T-helper 2 cell (primary cell): ENCODE measurements around the gene DPH5.
"Not testable (repeated sequence)": the region's sequence is repeated elsewhere in the genome, so short reads cannot be mapped to it uniquely, and the experiment has no call there.

Experiments
- DNase-seq, 5 experiments: peaks; one replicate each; pipeline versions ENCODE4 v3.0.0 to v3.0.0-alpha.2; 2012 to 2022

Gene DPH5

DNA sequence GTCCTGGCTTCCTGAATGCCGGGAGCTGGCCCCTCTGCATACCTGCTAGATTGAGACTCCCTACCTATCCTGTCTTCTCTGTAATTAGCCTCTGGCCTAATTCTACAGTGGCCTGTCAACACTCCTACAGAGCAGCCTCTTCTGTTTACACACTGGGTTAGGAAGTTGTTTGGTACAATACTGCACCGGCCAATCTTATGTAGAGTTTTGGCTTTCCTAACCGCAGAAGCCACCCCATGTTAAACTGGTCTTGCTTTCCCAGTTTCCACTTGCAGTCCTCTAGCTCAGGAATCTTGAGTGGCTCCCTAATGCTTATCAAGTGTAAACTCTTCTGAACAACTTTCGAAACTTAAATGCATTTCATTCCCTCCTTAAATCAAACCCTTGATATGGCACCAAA is 42.8 kb downstream of the DPH5 start:
- no peak for DNase-seq

DNA sequence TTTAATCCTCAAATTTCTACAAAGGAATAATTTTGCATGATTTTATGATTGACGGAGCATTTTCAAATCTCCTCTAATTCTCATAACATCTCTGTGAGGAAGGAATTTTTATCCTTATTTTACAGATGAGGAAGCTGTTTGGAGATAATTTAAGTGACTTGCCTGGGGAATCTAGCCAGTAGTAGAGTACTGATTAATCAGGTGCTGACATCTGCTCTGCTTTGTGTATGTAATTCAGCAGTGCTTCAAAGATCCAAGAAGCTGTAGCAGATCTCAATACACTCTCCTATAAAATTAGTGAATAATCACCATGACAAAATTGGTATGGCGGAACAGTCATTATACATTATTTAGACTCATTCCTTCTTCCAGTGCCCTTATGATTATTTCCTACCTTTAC is 46.0 kb downstream of the DPH5 start:
- DNase-seq: no peak

DNA sequence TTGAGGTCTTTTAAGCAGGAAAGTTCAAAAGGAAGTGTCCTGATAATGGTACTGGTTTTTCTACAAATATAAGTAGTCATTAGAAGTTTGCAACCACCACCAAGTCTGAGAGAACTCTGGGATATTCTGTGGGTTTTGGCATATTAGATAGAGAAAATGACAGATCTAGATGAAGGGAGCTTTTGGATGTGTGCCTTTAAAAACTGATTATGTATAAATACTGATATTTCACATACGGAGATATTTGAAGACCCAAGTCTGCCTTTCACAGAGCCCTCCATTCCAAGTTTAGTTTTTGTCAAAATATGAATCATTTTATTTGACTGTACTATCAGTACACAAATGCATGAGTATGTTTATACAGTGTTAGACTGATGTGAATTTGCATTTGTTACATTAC is 48.6 kb downstream of the DPH5 start:
- DNase-seq: no peak

DNA sequence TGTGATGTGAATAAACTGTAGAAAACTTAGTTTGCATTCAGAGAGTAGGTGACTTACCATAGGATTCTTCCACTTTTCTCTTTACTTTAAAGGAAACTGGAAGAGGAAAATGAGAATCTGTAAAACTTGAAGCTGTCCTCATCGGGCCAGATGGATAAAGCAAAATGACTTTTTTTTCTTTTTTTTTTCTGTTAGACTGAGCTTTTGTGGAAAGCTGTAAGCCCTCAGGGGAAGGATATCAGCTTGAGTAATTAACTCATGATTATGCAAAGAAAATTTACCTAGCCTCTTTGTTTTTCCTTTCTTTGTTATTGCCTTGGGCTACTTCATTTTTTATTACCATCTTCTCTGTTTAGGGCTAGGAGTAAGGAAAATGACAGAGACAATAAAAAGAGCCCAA is 53.4 kb downstream of the DPH5 start:
- DNase-seq: no peak

DNA sequence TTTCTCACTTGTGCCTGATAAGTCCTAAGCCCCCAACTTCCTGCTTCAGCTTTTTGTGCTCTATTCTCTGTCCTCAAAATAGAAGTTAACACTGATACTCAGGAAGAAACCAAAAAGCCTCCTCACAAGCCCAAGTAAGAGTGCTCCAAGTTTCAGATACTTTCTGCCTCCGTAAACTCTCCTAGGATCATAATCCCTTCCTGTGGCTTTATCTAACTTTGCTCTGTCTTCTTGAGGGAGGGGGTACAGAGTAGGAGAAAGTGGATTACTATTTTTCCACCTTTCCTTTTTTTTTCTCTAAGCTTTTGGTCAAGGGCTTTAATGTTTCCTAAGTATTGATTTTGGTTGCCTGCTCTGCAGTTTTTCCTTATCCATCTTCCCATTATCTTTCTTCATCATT is 54.6 kb downstream of the DPH5 start:
- no peak for DNase-seq

DNA sequence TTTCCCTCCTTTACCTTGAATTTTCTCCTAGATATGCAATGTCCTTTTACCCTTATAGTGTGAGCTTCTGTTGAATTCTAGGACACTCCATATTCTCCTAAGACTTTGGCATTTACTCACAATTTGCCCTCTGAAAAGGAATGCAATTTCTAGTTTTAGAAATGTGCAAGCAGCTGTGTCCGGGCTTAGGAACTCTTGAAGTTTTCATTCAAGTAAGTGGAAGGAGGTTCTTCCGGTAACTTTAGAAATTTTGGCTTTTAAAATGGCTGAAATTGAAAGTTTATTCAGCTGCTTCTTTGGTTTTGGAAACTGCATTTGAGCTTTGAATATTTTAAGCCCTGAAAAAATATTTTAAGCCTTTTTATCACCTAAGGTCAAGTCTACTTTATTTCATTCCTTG is 56.3 kb downstream of the DPH5 start:
- no peak for DNase-seq

DNA sequence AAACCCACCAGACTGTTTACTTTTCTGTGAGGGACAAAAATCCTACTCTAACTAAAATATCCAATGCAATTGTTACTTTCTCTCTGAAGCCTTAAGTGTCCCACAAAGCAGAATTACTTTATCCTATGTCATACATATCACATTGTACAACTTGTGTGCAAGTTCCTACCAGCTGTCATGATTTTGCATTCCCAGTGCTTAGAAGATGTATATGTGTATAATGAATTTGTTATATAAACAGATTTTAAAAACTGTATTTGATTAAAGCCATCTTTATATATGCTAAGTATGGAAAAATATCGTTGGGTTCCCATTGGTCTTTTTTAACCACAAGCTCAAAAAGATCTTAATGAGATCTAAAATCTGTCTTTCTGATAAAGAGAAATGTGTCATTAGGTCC is 57.0 kb downstream of the DPH5 start:
- no peak for DNase-seq

DNA sequence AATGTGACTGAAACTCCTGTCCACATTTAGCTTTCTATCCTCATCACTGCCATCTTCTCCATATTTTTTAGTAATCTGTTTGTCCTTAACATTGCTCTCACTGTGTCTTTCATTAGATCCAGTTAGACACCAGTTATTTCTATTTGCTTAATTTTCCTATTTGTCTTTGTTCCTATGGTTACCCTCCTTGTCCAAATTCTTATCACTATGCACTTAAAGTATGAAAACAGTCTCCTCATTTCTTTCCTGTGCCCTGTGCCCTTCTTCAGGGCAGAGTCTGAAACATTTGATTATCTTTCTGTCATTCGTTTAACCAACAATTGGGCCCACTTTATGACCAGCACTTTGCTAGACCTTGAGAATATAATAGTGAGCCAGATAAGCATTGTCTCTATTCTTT is 65.5 kb downstream of the DPH5 start:
- DNase-seq: no peak

DNA sequence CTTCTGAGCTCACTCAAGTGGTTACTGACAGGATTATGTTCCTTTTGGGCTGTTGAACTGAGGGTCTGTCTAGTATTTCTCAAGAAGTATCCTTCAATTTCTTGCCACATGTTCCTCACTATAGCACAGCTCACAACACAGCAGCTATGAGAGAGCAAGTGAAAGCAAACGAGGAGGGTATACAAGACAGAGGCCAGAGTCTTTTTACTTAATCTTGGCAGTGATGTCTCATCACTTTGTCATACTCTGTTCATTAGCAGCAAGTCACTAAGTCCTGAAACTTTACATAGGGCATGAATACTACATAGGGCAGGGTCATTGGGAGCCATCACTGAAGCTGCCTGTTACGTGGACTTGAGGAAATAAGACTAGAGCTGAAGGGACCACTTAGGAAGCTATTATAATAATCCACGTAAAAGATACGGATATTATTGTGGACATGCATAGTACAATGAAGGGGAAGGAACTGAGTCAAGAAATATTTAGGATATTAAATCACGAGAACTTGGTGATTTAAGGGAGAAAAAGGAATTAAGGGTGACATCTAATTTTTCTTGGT is 66.0 kb downstream of the DPH5 start:
- no peak for DNase-seq

DNA sequence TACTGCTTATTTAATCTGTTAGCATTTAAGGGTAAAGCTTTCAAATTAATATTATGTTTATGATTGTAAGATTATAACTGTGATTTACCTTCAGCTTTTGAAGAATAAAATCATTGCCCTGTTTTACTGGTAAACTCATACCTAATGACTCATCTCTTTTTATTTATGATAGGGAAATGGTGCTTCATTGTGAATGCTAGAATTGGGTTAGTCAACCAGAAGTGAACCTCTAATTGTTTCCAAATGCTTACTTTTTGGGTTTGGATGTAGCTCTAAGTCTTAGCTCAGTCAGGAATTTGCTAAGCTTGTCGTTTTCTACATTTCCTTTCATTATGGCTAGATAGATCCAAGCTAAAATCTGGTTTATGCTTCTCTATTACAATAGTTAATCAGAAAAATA is 70.3 kb downstream of the DPH5 start:
- DNase-seq: no peak

DNA sequence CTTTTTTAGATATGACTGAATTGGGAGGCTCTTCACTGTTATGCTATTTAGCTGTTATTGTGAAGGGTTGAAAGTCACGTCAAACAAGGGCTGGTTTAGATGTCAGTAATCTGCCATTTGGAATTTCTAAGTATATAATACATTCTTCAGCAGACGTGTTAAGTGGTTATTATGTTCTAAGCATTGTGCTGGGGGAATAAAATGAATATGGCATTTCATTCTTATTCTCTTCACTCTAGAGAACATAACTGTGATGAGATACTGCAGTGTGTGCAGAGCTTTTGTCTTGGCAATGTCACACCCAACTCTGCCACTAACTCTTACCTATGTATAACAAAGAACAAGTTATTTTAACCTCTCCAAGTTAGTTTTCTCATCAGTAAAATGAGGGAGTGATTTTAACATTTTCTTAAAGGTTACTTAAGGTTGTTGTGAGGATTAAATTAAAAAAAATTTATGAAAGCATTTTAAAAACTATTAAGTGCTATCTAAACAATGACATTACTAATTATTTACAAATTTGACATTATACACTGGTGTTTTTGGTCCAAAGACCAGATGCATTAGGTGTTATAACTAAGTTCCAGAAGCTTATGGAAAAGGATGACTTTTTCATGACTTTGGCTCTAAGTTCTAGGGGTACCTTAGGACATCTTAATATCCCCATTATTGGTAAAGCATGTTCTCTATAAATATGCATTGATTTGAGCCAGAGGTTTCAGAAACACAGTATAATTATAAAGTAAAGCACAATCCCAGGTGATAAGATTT is 71.4 kb downstream of the DPH5 start:
- DNase-seq: no peak

DNA sequence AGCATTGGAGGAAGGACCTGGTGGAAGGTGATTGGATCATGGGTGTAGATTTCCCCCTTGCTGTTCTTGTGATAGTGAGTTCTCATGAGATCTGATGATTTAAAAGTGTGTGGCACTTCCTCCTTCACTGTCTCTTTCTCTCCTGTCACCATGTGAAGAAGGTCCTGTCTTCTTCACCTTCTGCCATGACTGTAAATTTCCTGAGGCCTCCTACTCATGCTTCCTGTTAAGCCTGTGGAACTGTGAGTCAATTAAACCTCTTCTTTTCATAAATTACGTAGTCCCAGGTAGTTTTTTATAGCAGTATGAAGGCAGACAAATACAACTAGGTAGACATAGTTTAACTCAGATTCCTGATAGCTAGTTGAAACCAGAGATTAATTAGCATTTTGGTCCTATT is 72.6 kb downstream of the DPH5 start:
- not testable (repeated sequence) for DNase-seq

DNA sequence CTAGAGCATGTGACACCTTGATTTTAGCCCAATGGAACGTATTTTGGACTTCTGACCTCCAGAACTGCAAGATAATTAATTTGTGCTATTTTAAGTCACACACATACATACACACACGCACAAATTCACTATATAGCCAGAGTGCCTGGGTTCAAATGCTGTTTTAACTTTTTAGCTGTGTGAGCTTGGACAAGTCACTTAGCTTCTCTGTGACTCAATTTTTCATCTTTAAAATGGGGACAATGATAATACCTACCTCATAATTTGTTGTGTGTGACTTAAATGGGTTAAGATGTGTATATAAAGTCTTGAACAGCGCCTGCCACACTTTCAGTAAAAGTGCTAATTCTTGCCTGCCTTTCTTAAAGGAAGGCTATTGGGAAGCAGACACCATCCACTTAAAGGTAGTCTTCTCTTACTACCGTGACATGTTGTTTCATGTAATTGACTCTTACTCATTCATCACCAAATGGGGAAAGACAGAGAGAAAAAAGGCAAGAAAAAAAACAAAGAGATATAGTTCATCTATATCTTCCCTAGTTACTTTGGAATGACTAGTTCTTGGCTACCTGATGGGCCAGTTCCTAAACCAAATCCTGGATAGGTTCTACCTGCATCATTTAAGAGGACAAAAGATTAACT is 73.4 kb downstream of the DPH5 start:
- no peak for DNase-seq

DNA sequence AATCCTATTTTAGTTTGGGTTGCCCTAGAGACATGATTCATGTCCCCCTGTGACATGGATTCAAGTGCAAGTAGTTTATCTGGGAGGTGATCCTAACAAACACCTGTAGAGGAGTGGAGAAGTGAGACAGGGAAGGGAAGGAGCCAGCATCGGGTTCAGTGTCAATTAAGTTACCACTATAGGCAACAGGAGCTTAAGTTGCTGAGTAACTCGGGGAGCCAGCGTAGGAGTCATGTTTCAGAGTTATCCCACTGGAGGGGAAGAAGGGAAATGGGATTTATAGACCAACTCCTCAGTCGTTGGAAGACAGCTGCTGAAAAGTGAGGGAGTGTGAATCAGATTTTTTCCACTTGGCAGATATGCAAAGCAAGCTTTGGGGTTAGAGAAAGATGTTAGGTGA is 74.8 kb downstream of the DPH5 start:
- DNase-seq: no peak

DNA sequence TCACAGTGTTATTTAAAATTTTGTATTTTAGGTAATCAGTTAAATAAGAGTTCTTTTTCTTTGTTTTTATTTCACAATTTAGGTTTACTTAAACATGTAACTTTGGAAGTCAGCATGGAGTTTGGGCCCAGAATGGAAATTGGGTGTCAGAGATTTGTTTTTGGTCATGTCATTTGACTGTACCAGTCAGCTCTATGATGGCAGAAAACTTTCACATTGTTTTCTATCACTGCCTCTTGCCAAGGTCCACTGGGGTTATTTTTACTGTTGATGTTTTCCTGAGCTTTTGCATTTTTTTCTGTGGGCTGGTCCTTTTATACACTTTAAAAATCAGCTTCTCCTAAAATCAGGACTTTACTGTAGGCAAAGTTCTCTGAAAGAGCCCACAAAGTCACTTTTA is 75.2 kb downstream of the DPH5 start:
- no peak for DNase-seq

DNA sequence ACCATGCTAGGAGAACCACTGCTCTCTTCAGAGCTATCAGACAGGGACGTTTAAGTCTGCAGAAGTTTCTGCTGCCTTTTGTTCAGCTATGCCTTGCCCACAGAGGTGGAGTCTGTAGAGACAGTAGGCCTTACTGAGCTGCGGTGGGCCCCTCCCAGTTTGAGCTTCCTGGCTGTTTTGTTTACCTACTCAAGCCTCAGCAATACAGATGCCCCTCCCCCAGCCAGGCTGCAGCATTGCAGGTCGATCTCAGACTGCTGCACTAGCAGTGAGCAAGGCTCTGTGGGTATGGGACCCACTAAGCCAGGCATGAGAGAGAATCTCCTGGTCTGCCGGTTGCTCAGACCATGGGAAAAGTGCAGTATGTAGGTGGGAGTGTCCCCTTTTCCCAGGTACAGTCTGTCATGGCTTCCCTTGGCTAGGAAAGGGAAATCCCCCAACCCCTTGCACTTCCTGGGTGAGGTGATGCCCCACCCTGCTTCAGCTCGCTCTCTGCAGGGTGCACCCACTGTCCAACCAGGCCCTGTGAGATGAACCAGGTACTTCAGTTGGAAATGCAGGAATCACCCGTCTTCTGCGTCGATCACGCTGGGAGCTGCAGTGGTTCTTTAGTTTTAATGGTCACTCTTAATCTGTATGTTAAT is 75.9 kb downstream of the DPH5 start:
- peak in 3 of 5 experiments; percentile 60 to 98 (median 72) for DNase-seq

DNA sequence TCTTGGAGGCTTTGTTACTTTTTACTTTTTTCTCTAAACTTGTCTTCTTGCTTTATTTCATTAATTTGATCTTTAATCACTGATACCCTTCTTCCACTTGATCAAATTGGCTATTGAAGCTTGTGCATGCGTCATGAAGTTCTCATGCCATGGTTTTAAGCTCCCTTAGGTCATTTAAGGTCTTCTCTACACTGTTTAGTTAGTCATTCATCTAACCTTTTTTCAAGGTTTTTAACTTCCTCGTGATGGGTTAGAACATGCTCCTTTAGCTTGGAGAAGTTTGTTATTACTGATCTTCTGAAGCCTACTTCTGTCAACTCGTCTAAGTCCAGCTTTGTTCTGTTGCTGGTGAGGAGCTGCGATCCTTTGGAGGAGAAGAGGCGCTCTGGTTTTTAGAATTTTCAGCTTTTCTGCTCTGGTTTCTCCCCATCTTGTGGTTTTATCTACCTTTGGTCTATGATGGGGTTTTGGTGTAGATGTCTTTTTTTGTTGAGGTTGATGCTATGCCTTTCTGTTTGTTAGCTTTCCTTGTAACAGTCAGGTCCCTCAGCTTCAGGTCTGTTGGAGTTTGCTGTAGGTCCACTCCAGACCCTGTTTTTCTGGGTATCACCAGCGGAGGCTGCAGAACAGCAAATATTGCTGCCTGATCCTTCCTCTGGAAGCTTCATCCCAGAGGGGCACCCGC is 76.7 kb downstream of the DPH5 start:
- peak in 1 of 5 experiments; percentile 62 for DNase-seq

DNA sequence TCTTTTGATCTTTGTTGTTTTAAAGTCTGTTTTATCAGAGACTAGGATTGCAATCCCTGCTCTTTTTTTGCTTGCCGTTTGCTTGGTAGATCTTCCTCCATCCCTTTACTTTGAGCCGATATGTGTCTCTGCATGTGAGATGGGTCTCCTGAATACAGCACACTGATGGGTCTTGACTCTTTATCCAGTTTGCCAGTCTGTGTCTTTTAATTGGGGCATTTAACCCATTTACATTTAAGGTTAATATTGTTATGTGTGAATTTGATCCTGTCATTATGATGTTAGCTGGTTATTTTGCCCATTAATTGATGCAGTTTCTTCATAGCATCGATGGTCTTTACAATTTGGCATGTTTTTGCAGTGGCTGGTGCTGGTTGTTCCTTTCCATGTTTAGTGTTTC is 77.8 kb downstream of the DPH5 start:
- DNase-seq: not testable (repeated sequence)

DNA sequence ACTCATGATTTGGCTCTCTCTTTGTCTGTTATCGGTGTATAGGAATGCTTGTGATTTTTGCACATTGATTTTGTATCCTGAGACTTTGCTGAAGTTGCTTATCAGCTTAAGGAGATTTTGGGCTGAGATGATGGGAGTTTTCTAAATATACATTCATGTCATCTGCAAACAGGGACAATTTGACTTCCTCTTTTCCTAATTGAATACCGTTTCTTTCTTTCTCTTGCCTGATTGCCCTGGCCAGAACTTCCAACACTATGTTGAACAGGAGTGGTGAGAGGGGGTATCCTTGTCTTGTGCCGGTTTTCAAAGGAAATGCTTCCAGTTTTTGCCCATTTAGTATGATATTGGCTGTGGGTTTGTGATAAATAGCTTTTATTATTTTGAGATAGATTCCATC is 79.5 kb downstream of the DPH5 start:
- not testable (repeated sequence) for DNase-seq

DNA sequence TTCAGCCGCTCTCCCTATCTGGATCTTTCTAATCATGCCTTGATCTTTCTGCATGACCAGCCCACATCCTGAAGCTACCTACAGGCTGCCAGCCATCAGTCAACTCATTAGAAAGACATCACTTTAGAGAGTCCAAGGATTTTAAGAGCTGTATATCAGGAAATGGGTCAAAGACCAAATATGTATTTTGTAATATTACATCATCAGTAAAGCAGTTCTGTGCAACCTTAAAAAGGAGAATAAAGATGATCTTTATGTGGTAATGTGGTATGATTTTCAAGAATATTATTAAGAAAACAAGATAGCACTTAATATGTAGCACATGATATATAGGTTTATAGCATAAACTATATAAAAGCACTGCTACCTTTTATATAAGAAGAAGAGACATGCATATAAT is 82.1 kb downstream of the DPH5 start:
- no peak for DNase-seq

DNA sequence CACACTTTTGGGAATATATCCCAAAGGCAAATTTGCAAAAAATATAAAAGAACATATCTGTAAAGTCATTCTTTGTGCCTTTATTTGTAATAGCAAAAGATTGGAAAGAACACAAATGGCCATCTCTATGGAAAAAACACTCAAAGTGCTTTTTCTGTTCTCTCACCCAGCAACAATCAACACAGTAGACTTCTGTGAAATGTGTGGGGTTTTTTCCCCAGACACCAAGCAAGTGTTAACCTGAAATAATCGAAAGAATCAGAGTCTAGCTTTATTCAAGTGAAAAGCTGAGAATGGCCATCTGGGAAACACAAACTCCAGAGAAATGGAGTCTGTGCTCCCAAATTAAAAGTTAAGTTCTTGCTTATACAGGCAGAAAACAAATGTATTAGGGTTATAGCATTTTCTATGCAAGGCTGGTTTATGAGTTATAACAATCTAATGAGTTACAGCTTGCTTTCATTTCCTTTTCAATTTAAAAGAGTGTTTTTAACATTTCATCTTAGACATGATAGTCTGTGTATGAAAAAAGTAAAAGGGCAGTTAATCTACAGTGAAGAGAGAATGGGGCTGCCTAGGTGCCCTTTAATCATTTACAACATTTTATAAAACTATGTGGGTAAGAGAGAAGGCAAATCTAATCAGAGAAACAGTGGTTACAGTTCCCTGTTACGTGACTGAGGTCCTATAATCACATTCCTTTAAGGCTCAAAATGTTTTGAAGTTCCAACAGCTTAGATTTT is 83.1 kb downstream of the DPH5 start:
- DNase-seq: no peak

DNA sequence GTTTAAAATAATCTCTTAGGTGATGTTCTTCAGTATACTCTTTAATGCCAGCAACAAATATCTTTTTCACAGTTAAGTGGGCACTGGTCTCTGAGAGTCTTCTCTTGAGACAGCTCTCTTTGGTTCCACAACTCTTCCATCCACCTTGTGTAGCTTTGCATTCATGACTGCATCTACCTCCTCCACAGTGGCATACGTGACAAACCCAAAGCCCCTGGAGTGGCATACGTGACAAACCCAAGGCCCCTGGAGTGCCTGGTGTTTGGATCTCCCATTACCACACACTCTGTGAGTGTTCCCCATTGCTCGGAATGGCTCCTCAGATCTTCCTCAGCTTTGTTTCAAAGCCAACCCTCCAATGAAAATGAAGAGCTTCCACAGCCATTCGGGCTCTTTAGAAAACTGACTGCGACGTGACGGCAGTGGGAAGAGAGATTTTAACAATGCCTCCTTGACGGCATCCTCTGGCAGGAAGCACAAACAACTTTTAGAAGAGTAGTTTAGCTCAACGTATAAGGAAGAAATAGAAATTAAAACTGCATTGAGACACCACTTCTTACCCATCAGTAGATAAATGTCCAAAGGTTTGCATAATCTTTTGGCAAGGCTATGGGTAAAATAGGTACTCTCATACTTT is 83.9 kb downstream of the DPH5 start:
- DNase-seq: no peak
